H9 (cell line): ENCODE measurements around the gene CFAP77. TPM values are rescaled to one million over a fixed set of nuclear protein-coding genes. Genes with fewer than 3 reads are reported as not detected.

Experiments used
- DNase-seq: peaks from one replicate; pipeline ENCODE4 v3.0.0-alpha.2; 2017
- H2AFZ ChIP-seq: one replicate; pipeline ENCODE4 v1.6.1; 2013; ENCODE audit warnings: mild to moderate bottlenecking, low read length, control low read depth, moderate library complexity
- H2AK5ac ChIP-seq: 2 replicates; pipeline ENCODE4 v1.6.1; 2013; ENCODE audit warnings: low read length, control low read depth, mixed read lengths; ENCODE audit not compliant: insufficient read length
- H2BK120ac ChIP-seq: one replicate; pipeline ENCODE4 v1.6.1; 2013; ENCODE audit warnings: low read depth, mild to moderate bottlenecking, low read length, control low read depth, inconsistent platforms; ENCODE audit not compliant: poor library complexity, severe bottlenecking
- H2BK12ac ChIP-seq: 2 replicates; pipeline ENCODE4 v1.6.1; 2013; ENCODE audit warnings: low read length, control low read depth, mixed read lengths, low read depth; ENCODE audit not compliant: insufficient read length
- H2BK15ac ChIP-seq: 2 replicates; pipeline ENCODE4 v1.6.1; 2013; ENCODE audit warnings: low read depth, low read length, control low read depth
- H2BK20ac ChIP-seq: one replicate; pipeline ENCODE4 v1.6.1; 2013; ENCODE audit warnings: low read depth, mild to moderate bottlenecking, low read length, control low read depth, inconsistent platforms; ENCODE audit not compliant: poor library complexity, severe bottlenecking
- H2BK5ac ChIP-seq: 2 replicates; pipeline ENCODE4 v1.6.1; 2013; ENCODE audit warnings: low read length, control low read depth, mixed read lengths; ENCODE audit not compliant: insufficient read length
- H3K14ac ChIP-seq: 2 replicates; pipeline ENCODE4 v1.6.1; 2013; ENCODE audit warnings: low read length, control low read depth; ENCODE audit not compliant: insufficient read depth
- H3K18ac ChIP-seq: 2 replicates; pipeline ENCODE4 v1.6.1; 2013; ENCODE audit warnings: low read depth, mild to moderate bottlenecking, mixed read lengths, low read length, control low read depth; ENCODE audit not compliant: insufficient read length
- H3K23ac ChIP-seq: 2 replicates; pipeline ENCODE4 v1.6.1; 2013; ENCODE audit warnings: low read length, control low read depth, mixed read lengths, low read depth; ENCODE audit not compliant: insufficient read length
- H3K23me2 ChIP-seq: 2 replicates; pipeline ENCODE4 v1.6.1; 2013; ENCODE audit warnings: low read depth, mild to moderate bottlenecking, mixed read lengths, low read length, control low read depth; ENCODE audit not compliant: insufficient read length, poor library complexity, severe bottlenecking
- H3K27ac ChIP-seq: 2 replicates; pipeline ENCODE4 v1.5.1; 2013; ENCODE audit warnings: low read length, control low read depth, mixed read lengths, low read depth; ENCODE audit not compliant: insufficient read length
- H3K27me3 ChIP-seq: 2 replicates; pipeline ENCODE4 v1.6.1; 2013; ENCODE audit warnings: low read length, control low read depth, inconsistent platforms; ENCODE audit not compliant: insufficient read depth
- H3K4ac ChIP-seq: 2 replicates; pipeline ENCODE4 v1.6.1; 2013; ENCODE audit warnings: low read depth, mild to moderate bottlenecking, control low read depth, inconsistent platforms, low read length, moderate library complexity
- H3K4me1 ChIP-seq: 2 replicates; pipeline ENCODE4 v1.6.1; 2013; ENCODE audit warnings: low read length, control low read depth, inconsistent platforms; ENCODE audit not compliant: insufficient read depth
- H3K4me2 ChIP-seq: 2 replicates; pipeline ENCODE4 v1.6.1; 2013; ENCODE audit warnings: low read length, control low read depth, mixed read lengths; ENCODE audit not compliant: insufficient read length, insufficient read depth
- H3K56ac ChIP-seq: 2 replicates; pipeline ENCODE4 v1.6.1; 2013; ENCODE audit warnings: low read depth, mild to moderate bottlenecking, mixed read lengths, low read length, control low read depth; ENCODE audit not compliant: insufficient read length
- H3K79me1 ChIP-seq: 2 replicates; pipeline ENCODE4 v1.6.1; 2013; ENCODE audit warnings: low read depth, mild to moderate bottlenecking, moderate library complexity, low read length, control low read depth, inconsistent platforms; ENCODE audit not compliant: insufficient read depth, poor library complexity, severe bottlenecking
- H3K79me2 ChIP-seq: 2 replicates; pipeline ENCODE4 v1.6.1; 2013; ENCODE audit warnings: low read length, control low read depth, inconsistent platforms; ENCODE audit not compliant: insufficient read depth
- H3K9ac ChIP-seq: 2 replicates; pipeline ENCODE4 v1.6.1; 2013; ENCODE audit warnings: low read length, control low read depth, mixed read lengths; ENCODE audit not compliant: insufficient read length; ENCODE audit errors: extremely low read depth
- H3K9me3 ChIP-seq: one replicate; pipeline ENCODE4 v1.6.1; 2013; ENCODE audit warnings: low read depth, low read length, inconsistent platforms; ENCODE audit not compliant: control insufficient read depth
- H3T11ph ChIP-seq: one replicate; pipeline ENCODE4 v1.6.1; 2013; ENCODE audit warnings: mild to moderate bottlenecking, low read length, control low read depth, inconsistent platforms
- H4K20me1 ChIP-seq: one replicate; pipeline ENCODE4 v1.6.1; 2013; ENCODE audit not compliant: control insufficient read depth, insufficient read length, insufficient read depth
- H4K5ac ChIP-seq: 2 replicates; pipeline ENCODE4 v1.6.1; 2013; ENCODE audit warnings: low read depth, mild to moderate bottlenecking, mixed read lengths, low read length, control low read depth; ENCODE audit not compliant: insufficient read length
- H4K8ac ChIP-seq: replicated peaks from 2 replicates; pipeline ENCODE4 v1.6.1; 2013; ENCODE audit warnings: low read length, control low read depth, mixed read lengths, low read depth; ENCODE audit not compliant: insufficient read length
- H4K91ac ChIP-seq: 2 replicates; pipeline ENCODE4 v1.6.1; 2013; ENCODE audit warnings: low read depth, mild to moderate bottlenecking, moderate library complexity, mixed read lengths, low read length, control low read depth; ENCODE audit not compliant: insufficient read length
- H3K27ac Mint-ChIP-seq, 3 experiments: 2 replicates in 2 of 3; 3 replicates in 1 of 3; pipeline ENCODE4 v1.8.0; 2020 to 2021; ENCODE audit warnings: mixed read lengths in 3 of 3, mild to moderate bottlenecking in 1 of 3, moderate library complexity in 1 of 3
- H3K27me3 Mint-ChIP-seq: 2 replicates; pipeline ENCODE4 v1.8.0; 2021; ENCODE audit warnings: low read depth, mild to moderate bottlenecking, moderate library complexity, mixed read lengths
- H3K36me3 Mint-ChIP-seq, 3 experiments: 2 replicates in 2 of 3; 3 replicates in 1 of 3; pipeline ENCODE4 v1.8.0; 2020 to 2021; ENCODE audit warnings: low read depth in 3 of 3, mixed read lengths in 3 of 3; ENCODE audit not compliant: insufficient read depth in 1 of 3
- H3K4me1 Mint-ChIP-seq, 2 experiments: 2 replicates each; pipeline ENCODE4 v1.8.0; 2020; ENCODE audit warnings: mixed read lengths in 2 of 2
- H3K4me3 Mint-ChIP-seq, 2 experiments: 2 replicates in 1 of 2; 3 replicates in 1 of 2; pipeline ENCODE4 v1.8.0; 2020 to 2021; ENCODE audit warnings: mild to moderate bottlenecking in 2 of 2, mixed read lengths in 2 of 2, moderate library complexity in 1 of 2
- H3K9me3 Mint-ChIP-seq, 2 experiments: 2 replicates in 1 of 2; 3 replicates in 1 of 2; pipeline ENCODE4 v1.8.0; 2020; ENCODE audit warnings: mild to moderate bottlenecking in 2 of 2, mixed read lengths in 2 of 2, moderate library complexity in 1 of 2
- CTCF ChIP-seq: fragments of 200-600 bp; sonication (generic); conservative IDR thresholded peaks from 3 replicates; pipeline ENCODE4 v1.8.0; 2021; ENCODE audit warnings: antibody characterized with exemption, mild to moderate bottlenecking
- WGBS: extraction: QIAGEN DNeasy Blood & Tissue Kit; methylation state at CpG from one replicate; pipeline ENCODE4 v1.1.7; 2013; ENCODE audit warnings: missing lambda C conversion rate, low lambda C conversion rate, mixed read lengths; ENCODE audit not compliant: insufficient read length; ENCODE audit errors: extremely low coverage; 5-methylcytosine and 5-hydroxymethylcytosine counted together
- total RNA-seq: library from RNA; stranded (reverse); gene quantifications from 2 replicates; pipeline ENCODE4 v1.2.1, GENCODE V29; 2021

Gene CFAP77
- total RNA-seq, 1 experiment from 2014 or later: 0.72 TPM

- no peaks in the 10 kb centered on the region for H3K27me3 ChIP-seq
- no peak overlapping the region for H3K14ac ChIP-seq
- no peak overlapping the region for H2BK15ac ChIP-seq
- H4K91ac ChIP-seq: no peak overlapping the region
- no peak overlapping the region for H2BK12ac ChIP-seq
- H3K27me3 Mint-ChIP-seq: peaks cover 3% of the 10 kb centered on the region
- no peaks in the 10 kb centered on the region for H3K79me2 ChIP-seq
- no peak overlapping the region for H3K9ac ChIP-seq
- no peak overlapping the region for H3K23ac ChIP-seq
- no peak overlapping the region for H2BK20ac ChIP-seq
- no peaks in the 10 kb centered on the region for H3K9me3 Mint-ChIP-seq
- no peak overlapping the region for H2BK120ac ChIP-seq
- no peak overlapping the region for H3T11ph ChIP-seq
- no peaks in the 10 kb centered on the region for H3K9me3 ChIP-seq
- H3K4me3 Mint-ChIP-seq: no peak overlapping the region
- no peaks in the 10 kb centered on the region for H4K20me1 ChIP-seq
- H3K27ac Mint-ChIP-seq: no peak overlapping the region; a peak in 1 of 7 replicates
- no peak overlapping the region for H4K5ac ChIP-seq
- no peak overlapping the region for H2AFZ ChIP-seq
- H2AK5ac ChIP-seq: no peak overlapping the region
- TF ChIP-seq CTCF: no peak
- DNase-seq: no peak
- no peak overlapping the region for H3K27ac ChIP-seq
- H3K4me1 Mint-ChIP-seq: peaks cover 33 to 42% of the 10 kb centered on the region in 2 experiments
- WGBS: no CpG with 5 or more reads among the region's 4 CpGs
- no peaks in the 10 kb centered on the region for H3K79me1 ChIP-seq
- no peaks in the 10 kb centered on the region for H3K36me3 Mint-ChIP-seq
- H3K4ac ChIP-seq: no peak overlapping the region
- peaks cover 4% of the 10 kb centered on the region; the same call in 1 of the 2 replicates for H3K4me1 ChIP-seq
- no peak overlapping the region for H3K4me2 ChIP-seq
- H3K18ac ChIP-seq: no peak overlapping the region
- no peak overlapping the region for H4K8ac ChIP-seq
- H3K23me2 ChIP-seq: peaks cover 8% of the 10 kb centered on the region
- H3K56ac ChIP-seq: no peak overlapping the region
- no peak overlapping the region for H2BK5ac ChIP-seq
These were observed 133.2 kb downstream of the CFAP77 start for GRCh38 chr9:132543251-132543650.
